K562 (cell line): ENCODE data around the gene WASF2. TPM values are rescaled to one million over a fixed set of nuclear protein-coding genes. Genes with fewer than 3 reads are reported as not detected.

ENCODE experiments used
- CREB5 ChIP-seq: fragments of 250-450 bp; sonication (Bioruptor Pico); IDR thresholded peaks from 2 replicates; pipeline ENCODE4 v1.5.0; 2020; ENCODE audit warnings: mild to moderate bottlenecking
- MEIS2 ChIP-seq: fragments of 450-650 bp; IDR thresholded peaks from 2 replicates; pipeline ENCODE4 v1.6.1; 2014; ENCODE audit warnings: mild to moderate bottlenecking; ENCODE audit not compliant: partially characterized antibody
- PHTF2 ChIP-seq: fragments of 250-450 bp; sonication (Bioruptor Pico); IDR thresholded peaks from 2 replicates; pipeline ENCODE4 v1.5.0; 2021; ENCODE audit warnings: mild to moderate bottlenecking
- POLR2B ChIP-seq: fragments of 450-650 bp; IDR thresholded peaks from 2 replicates; pipeline ENCODE4 v1.6.1; 2018; ENCODE audit warnings: low read depth; ENCODE audit not compliant: partially characterized antibody
- REST ChIP-seq, 2 experiments: fragments of 450-650 bp; formaldehyde crosslinking in 1 of 2; IDR thresholded peaks; 2 replicates each; pipeline versions ENCODE4 v1.4.0 to v1.6.1; 2014 to 2020; ENCODE audit warnings: mild to moderate bottlenecking in 2 of 2, borderline replicate concordance in 1 of 2, low read depth in 1 of 2
- YY1 ChIP-seq, 3 experiments: IDR thresholded peaks; 2 replicates each; pipeline ENCODE4 v1.6.1; 2011; ENCODE audit warnings: low read length in 2 of 3, mild to moderate bottlenecking in 2 of 3, moderate library complexity in 2 of 3, borderline replicate concordance in 1 of 3, control low read depth in 1 of 3, low read depth in 1 of 3; ENCODE audit not compliant: insufficient read depth in 3 of 3, insufficient replicate concordance in 2 of 3, control insufficient read depth in 1 of 3, insufficient read length in 1 of 3; ENCODE audit errors: extremely low read depth in 1 of 3
- polyA plus RNA-seq, 8 experiments: library from polyadenylated mRNA; depleted of rRNA in 4 of 8; stranded (reverse) in 5 of 8; unstranded in 3 of 8; fragments of >200 nt; fragmentation: Nextera tagmentation in 2 of 8; fragmentation: Illumina TruSeq in 1 of 8; extraction: Ambion mirVana in 2 of 8; extraction: Trizol in 1 of 8; gene quantifications; 2 replicates each; pipeline versions ENCODE4 v1.2.1 to v1.2.3, GENCODE V29; 2011 to 2014; ENCODE audit warnings: inconsistent platforms in 1 of 8, missing spikeins in 1 of 8
- total RNA-seq, 7 experiments: library from RNA; depleted of rRNA in 6 of 7; stranded (reverse); fragments of >200 nt in 6 of 7; fragmentation: Illumina TruSeq in 2 of 7; extraction: Trizol in 2 of 7; gene quantifications; 2 replicates each; pipeline versions ENCODE4 v1.2.1 to v1.2.3, GENCODE V29; 2011 to 2021; ENCODE audit warnings: low replicate concordance in 1 of 7

Gene WASF2
- total and polyA plus RNA-seq, 9 of the 15 experiments (the other 6 are each of a cell fraction or from before 2014, with no cell fraction given), result 8.2 to 163 (median 31.2) TPM

- peak in 1 of 3 experiments; percentile 24 for TF ChIP-seq YY1 (IDR thresholded peaks at IDR 0.05; ENCODE audit: borderline replicate concordance in 1 of 3, control insufficient read depth in 1 of 3, extremely low read depth in 1 of 3, insufficient read depth in 3 of 3, insufficient read length in 1 of 3, insufficient replicate concordance in 2 of 3, low read depth in 1 of 3, low read length in 2 of 3)
- peak; percentile 16 for TF ChIP-seq POLR2B
- TF ChIP-seq MEIS2, result peak; percentile 37
- no peak for TF ChIP-seq CREB5 (CRISPR knock-in tag)
- peak; percentile 31; the same call in 1 of the 2 replicates for TF ChIP-seq REST (IDR thresholded peaks at IDR 0.05; ENCODE audit: borderline replicate concordance)
- TF ChIP-seq REST (CRISPR knock-in tag; IDR thresholded peaks at IDR 0.05; ENCODE audit: low read depth), result no peak
- TF ChIP-seq PHTF2 (CRISPR knock-in tag), result no peak
Measured at GRCh38 chr1:27403065-27403726, 86.8 kb downstream of the WASF2 start (continued).
